GM20431 (cell line): Measurements from ENCODE around the gene RNF4.

ENCODE experiments used
- in situ Hi-C: fragments of 300-500 bp; cut with MseI, MboI; formaldehyde crosslinking; loops from one replicate; pipeline ENCODE4 v1.15.0; 2020; ENCODE audit warnings: low sequenced_read_pairs; ENCODE audit not compliant: unreplicated experiment

RNF4 gene

GRCh38 chr4:2436761-2437474 is 32.0 kb upstream of the RNF4 start:
- in situ Hi-C loops = loop anchor here (25.0 kb wide), 1 partner anchor 200 kb away; the partner anchor contains the start of genes HAUS3 and POLN

- in situ Hi-C loops = loop anchor here (25.0 kb wide), 1 partner anchor 200 kb away; the partner anchor contains the start of genes HAUS3 and POLN
Observed at GRCh38 chr4:2437475-2438215, 31.3 kb upstream of the RNF4 start.

- in situ Hi-C loops = loop anchor here (25.0 kb wide), 1 partner anchor 202 kb away; the partner anchor contains the start of genes HAUS3 and POLN
Observed at GRCh38 chr4:2438822-2439718, 29.8 kb upstream of the RNF4 start.

GRCh38 chr4:2441393-2442174 is 27.3 kb upstream of the RNF4 start:
- in situ Hi-C loops = loop anchor here (25.0 kb wide), 1 partner anchor 204 kb away; the partner anchor contains the start of genes HAUS3 and POLN

GRCh38 chr4:2442175-2442993 is 26.5 kb upstream of the RNF4 start:
- in situ Hi-C loops = loop anchor here (25.0 kb wide), 1 partner anchor 205 kb away; the partner anchor contains the start of genes HAUS3 and POLN

GRCh38 chr4:2443061-2443730 is 25.7 kb upstream of the RNF4 start:
- in situ Hi-C loops = loop anchor here (25.0 kb wide), 1 partner anchor 206 kb away; the partner anchor contains the start of genes HAUS3 and POLN

GRCh38 chr4:2443956-2444740 is 24.8 kb upstream of the RNF4 start:
- in situ Hi-C loops = loop anchor here (25.0 kb wide), 1 partner anchor 207 kb away; the partner anchor contains the start of genes HAUS3 and POLN

GRCh38 chr4:2445130-2445529 is 23.8 kb upstream of the RNF4 start:
- in situ Hi-C loops = loop anchor here (25.0 kb wide), 1 partner anchor 208 kb away; the partner anchor contains the start of genes HAUS3 and POLN

- in situ Hi-C loops = loop anchor here (25.0 kb wide), 1 partner anchor 208 kb away; the partner anchor contains the start of genes HAUS3 and POLN
Observed at GRCh38 chr4:2445571-2445970, 23.3 kb upstream of the RNF4 start.

- in situ Hi-C loops = loop anchor here (25.0 kb wide), 1 partner anchor 210 kb away; the partner anchor contains the start of genes HAUS3 and POLN
Observed at GRCh38 chr4:2446656-2447564, 22.0 kb upstream of the RNF4 start.

- in situ Hi-C loops = loop anchor here (25.0 kb wide), 1 partner anchor 211 kb away; the partner anchor contains the start of genes HAUS3 and POLN
Observed at GRCh38 chr4:2448589-2448988, 20.3 kb upstream of the RNF4 start.

GRCh38 chr4:2449051-2449450 is 19.9 kb upstream of the RNF4 start:
- in situ Hi-C loops = loop anchor here (25.0 kb wide), 1 partner anchor 212 kb away; the partner anchor contains the start of genes HAUS3 and POLN

GRCh38 chr4:2449511-2450392 is 19.2 kb upstream of the RNF4 start:
- in situ Hi-C loops = loop anchor here (25.0 kb wide), 1 partner anchor 212 kb away; the partner anchor contains the start of genes HAUS3 and POLN

- in situ Hi-C loops = no loop called here
Observed at GRCh38 chr4:2450394-2451035, 18.4 kb upstream of the RNF4 start.
